HTR-8/SVneo (cell line): ENCODE measurements around the gene SFTPB.
"Not testable (repeated sequence)": the region's sequence is repeated elsewhere in the genome, so short reads cannot be mapped to it uniquely, and the experiment has no call there.

ENCODE experiments used
- DNase-seq: peaks from one replicate; pipeline ENCODE4 v3.0.0; 2011; ENCODE audit warnings: low spot score, mixed read lengths; ENCODE audit not compliant: insufficient read length
- FAIRE-seq: peaks from 2 replicates; lab custom pipeline; 2011; peaks lifted over from hg19 to GRCh38; lab: Jason Lieb, UNC

The SFTPB gene

DNA sequence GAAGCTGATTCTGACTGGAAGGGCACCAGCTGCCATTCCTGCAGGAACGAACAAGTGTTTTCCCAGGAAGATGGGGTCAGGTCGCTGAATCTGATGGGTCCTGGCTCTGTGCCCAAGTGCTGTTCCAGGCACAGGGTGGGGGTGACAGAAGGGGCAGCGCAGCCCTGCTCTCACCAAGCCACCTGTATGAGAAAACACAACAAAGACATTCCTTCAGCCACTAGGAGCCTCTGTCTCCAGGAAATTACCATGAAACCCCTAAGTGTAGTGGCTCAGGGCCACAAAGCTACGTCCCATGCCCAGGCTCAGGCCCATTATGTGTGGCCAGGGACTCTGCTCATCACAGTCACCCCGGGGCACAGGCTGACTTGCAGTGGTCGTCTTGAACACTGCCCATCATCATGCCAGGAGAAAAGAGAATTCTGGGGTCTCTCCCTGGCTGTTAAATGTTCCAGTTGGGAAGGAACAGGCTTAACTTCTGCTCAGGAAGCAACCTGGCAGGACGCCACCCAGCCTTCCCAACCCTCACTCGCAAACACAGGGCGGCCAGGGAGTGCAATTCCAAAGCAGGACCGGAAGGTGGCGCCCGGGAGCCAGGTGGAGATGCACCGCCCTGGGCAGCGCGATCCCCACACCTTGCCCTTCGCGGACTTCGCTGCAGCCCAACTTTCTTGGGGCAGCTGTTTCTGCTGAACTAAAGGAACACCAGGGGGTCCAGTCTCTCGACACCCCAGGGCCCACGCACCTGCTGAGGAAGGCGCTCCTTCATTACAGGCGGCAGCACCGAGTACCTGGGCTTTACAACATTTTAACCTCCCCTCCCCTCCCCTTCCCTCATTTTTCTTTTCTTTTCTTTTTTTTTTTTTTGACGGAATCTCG, 11.0 kb upstream of the SFTPB start:
- DNase-seq (peak; percentile 90), FAIRE-seq (peak; percentile 92)

GRCh38 chr2:85678377-85678776, 10.4 kb upstream of the SFTPB start:
- no peak for FAIRE-seq
- no peak for DNase-seq

DNA sequence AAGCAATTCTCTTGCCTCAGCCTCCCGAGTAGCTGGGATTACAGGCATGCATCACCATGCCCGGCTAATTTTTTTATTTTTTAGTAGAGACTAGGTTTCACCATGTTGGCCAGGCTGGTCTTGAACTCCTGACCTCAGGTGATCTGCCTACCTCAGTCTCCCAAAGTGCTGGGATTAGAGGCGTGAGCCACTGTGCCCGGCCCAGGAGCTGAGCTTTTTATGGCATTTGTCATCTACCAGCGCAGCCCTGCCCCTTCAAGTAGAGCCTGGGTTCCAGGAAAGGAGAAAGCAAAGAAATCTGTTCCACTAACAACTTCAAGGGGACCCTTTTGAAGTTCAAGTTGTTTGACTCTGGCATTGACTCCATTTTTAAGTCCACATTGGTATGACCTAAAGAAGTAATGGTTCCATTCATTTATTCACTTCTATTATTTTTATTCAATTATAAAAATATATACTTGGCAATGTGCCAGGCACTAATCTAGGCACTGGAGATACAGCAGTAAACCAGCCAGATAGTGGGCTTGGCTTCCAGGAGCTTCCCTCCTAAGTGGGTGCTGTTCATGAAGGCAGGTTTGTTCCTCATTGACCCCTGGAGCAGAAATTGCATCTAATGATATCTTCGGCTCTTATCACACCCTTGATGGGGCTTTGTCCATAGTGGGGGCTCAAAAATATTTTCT, 8.0 kb upstream of the SFTPB start:
- no peak for FAIRE-seq

DNA sequence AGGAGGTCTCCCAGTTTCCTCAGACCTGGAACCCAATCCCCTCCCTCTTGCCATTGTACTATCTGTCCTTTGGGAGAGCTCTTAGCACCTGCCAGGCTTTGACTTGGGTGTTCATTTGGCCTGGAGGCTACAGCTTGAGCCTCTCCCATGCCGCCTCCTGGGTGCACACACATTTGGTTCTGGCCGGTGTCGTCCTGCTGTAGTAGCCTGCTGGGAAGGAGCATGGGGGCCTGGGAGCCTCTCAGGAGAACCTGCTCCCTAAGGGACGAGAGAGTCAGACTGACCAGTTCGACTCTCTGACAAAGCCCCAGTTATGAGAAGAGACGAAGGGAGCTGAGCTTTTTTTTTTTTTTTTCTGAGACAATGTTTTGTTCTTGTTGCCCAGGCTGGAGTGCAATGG, 7.4 kb upstream of the SFTPB start:
- FAIRE-seq = no peak
- no peak for DNase-seq

More for the DNA sequence above, 8.0 kb upstream of the SFTPB start:
- no peak for DNase-seq

GRCh38 chr2:85674417-85674816, 6.4 kb upstream of the SFTPB start:
- DNase-seq (no peak), FAIRE-seq (peak; percentile 33)

GRCh38 chr2:85673716-85674375, 5.8 kb upstream of the SFTPB start:
- no peak for FAIRE-seq
- no peak for DNase-seq

DNA sequence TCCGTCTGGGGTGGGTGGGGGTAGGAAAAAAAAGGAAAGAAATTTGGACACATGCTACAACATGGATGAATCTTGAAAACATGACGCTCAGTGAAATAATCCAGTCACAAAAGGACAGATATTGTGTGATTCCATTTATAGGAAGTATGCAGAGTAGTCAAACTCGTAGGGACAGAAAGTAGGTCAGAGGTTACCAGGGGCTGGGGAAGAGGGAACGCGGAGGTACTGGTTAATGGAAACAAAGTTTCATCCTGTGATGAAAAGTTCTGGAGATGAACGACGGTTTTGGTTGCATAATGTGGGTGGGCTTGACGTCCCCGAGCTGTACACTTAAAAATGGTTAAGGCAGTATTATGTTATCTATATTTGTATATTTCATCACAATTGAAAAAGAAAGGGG, 4.5 kb upstream of the SFTPB start:
- DNase-seq = no peak
- FAIRE-seq = no peak

DNA sequence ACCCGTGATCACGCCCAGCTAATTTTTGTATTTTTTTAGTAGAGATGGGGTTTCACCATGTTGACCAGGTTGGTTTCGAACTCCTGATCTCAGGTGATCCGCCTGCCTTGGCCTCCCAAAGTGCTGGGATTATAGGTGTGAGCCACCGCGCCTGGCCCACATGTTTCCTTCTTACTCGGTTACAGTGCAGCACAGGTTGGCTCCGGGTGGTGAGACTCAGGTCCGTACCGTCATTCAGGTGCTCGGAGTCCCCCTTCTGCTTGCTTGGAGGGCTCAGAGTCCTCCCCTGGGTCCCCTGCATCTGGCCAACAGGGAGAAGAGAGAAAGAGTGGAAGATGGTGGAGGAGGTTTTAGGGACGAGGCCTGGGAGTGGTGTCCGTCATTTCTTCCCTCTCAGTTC, 2.4 kb upstream of the SFTPB start:
- DNase-seq, FAIRE-seq: not testable (repeated sequence)

GRCh38 chr2:85669549-85669948, 1.6 kb upstream of the SFTPB start:
- FAIRE-seq = no peak
- DNase-seq = no peak

- FAIRE-seq = no peak
- no peak for DNase-seq
Measured at GRCh38 chr2:85668857-85669142, 801 bp upstream of the SFTPB start.

DNA sequence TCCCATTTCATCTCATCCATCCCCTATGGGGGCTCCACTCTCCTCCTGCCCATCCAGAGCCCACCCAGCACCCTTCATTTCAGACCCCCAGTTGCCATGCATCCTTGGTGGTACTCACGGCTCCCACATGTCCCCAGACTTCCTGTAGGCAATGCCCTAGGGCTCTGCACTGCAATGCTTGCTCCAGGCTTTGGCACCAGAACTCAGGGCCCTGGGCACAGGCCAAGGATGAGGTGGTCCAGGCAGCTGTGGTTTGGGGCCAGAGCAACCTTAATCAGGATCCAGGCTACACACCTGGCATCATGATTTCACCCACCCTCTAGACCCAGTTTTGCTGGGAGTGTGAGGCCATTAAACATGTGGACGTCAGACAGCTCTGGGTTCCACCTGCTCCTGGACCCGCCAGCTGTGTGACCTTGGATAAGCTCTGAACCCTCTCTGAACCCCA, 414 bp downstream of the SFTPB start:
- FAIRE-seq (no peak), DNase-seq (no peak)

DNA sequence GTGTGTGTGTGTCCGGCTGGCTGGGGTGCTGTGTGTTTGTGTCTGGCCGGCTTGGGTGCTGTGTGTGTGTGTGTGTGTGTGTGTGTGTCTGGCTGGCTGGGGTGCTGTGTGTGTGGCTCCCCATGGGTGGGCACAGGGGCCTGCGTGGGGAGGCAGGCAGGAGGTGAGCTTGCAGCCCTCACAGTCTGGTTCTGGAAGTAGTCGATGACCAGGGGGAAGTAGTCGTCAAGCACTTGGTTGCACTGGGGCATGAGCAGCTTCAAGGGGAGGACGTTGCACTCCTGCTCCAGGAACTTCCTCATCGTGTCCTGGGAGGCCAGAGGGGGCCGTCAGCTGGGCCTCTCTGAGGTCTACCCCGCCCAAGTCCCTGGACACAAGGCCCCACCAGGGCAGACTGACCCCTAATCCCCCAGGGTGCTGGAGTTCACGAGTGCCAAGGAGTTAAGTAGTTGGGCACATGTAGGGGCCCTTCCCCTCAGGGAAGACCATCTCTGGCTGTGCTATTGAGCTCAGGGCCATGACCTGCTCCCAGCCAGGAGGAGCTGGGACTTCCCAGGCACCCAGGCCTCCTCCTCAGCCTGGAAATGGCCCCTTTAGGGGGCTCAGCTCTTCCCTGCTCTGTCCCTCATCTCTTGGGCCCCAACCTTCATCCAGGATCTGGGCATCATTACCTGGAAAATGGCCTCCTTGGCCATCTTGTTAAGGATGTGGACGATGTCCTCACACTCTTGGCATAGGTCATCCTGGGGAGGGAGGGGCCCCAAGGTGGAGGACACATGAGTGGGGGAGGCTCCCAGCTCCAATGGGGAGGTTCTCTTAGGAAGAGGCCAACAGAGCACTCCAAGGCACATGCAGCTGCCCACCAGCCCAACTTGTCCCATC, 1.3 kb downstream of the SFTPB start:
- no peak for FAIRE-seq

GRCh38 chr2:85666016-85666415, 2.0 kb downstream of the SFTPB start:
- FAIRE-seq (peak; percentile 86), DNase-seq (no peak)

More for the DNA sequence above, 1.3 kb downstream of the SFTPB start:
- no peak for DNase-seq

DNA sequence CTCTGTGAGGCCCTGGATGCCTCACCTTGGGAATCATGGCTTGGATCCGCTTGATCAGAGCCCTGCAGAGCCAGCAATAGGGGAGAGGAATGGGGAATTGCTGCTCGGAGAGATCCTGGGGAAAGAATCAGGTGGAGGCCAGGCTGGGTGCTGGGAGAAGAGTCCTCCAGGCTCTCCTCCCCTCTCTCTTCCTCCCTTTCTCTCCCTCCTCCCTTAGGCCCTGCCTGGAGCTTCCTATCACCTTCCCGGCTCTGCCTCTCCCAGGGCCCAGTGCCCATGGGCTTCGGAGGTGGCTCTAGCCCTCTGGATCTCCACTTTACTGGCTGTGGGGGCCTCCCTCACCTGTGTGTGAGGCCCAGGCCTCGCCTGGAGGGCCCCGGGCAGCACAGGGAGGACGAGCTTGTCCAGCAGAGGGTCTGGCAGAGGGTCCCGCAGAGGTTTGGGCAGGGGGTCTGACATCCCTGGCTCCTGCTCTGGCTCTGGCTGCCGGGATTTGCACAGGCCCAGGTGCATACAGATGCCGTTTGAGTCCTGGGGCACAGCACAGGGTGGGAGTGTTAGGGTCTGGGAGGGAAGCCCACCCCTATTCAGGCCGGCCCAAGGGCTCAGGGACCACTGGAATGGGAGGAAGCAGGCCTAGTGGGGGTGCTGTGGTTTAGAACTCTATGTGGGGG, 2.6 kb downstream of the SFTPB start:
- FAIRE-seq (no peak), DNase-seq (no peak)

DNA sequence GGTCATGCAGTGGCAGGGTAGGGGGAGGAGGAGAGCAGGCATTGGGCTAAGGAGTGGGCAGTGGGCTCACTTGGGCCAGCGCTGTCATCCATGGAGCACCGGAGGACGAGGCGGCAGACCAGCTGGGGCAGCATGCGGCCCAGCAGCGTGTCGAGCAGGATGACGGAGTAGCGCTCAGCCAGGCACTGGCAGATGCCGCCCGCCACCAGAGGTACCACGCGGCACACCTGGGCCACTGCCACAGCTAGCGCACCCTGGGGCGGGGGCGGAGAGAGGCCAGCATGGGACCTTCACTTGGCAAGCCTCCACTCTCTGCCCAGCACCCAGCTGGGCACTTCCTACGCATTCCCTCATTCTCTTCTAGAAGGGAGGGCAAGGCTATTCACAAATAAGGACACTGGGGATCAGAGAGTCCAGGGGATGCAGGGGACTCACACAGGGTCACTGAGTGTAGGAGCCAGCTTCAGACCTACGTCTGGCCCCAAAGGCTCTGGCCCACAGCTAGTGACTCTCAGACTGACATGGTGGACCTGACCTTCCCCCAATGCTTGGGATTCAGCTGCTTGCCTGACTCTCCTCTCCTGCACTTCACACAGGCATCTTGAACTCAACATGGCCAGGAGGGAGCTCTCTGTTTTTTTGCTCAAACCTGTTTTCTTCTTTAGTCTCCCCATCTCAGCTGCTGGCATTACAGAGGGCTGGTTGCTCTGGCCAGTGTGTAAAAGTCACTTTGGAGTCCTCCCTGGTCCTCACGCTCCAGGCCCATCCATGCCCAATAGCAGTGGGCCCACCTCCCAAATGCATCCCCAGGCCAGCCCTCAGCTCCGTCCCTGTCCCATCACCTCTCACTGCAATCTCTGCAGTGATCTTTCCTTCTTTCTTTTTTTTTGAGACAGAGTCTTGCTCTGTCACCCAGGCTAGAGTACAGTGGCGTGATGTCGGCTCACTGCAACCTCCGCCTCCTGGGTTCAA, 4.1 kb downstream of the SFTPB start:
- DNase-seq = no peak
- FAIRE-seq = peak; percentile 33

DNA sequence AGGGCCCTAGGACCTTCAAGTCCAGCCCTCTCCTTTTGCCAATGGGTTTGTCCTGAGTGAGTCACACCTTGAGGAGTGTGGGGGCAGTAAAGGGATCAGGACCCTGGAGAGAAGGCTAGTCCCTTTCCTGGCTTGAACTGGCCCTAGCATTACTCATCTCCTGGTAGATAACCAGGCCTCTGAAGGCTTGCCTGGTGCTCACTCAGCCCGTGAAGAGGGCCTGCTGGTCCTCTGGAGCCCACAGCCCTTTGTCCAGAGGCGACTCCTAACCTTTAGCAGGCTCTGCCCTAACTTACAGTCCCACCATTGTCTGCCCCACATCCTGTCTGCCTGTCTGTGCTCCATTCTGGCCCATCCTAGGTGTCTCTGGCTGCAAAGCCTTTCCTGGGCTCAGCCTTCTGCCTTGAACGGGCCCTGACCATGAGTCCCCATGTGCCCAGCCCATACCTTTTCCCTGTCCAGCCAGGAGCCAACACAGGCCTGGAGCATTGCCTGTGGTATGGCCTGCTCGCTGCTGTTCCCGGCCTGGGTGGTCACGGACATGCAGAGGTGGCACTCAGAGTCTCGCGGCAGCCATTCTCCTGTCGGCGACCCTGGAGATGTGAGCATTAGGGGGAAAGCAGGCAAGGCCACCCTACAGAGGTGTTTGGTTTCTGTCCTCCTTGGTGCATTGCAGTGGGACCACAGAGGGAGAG, 5.0 kb downstream of the SFTPB start:
- peak; percentile 94 for DNase-seq

GRCh38 chr2:85661139-85661858, 6.7 kb downstream of the SFTPB start:
- no peak for FAIRE-seq
- no peak for DNase-seq

More for the DNA sequence above, 5.0 kb downstream of the SFTPB start:
- FAIRE-seq = peak; percentile 49
